ENCODE measurements around the gene SLC31A1.

Gene SLC31A1

DNA sequence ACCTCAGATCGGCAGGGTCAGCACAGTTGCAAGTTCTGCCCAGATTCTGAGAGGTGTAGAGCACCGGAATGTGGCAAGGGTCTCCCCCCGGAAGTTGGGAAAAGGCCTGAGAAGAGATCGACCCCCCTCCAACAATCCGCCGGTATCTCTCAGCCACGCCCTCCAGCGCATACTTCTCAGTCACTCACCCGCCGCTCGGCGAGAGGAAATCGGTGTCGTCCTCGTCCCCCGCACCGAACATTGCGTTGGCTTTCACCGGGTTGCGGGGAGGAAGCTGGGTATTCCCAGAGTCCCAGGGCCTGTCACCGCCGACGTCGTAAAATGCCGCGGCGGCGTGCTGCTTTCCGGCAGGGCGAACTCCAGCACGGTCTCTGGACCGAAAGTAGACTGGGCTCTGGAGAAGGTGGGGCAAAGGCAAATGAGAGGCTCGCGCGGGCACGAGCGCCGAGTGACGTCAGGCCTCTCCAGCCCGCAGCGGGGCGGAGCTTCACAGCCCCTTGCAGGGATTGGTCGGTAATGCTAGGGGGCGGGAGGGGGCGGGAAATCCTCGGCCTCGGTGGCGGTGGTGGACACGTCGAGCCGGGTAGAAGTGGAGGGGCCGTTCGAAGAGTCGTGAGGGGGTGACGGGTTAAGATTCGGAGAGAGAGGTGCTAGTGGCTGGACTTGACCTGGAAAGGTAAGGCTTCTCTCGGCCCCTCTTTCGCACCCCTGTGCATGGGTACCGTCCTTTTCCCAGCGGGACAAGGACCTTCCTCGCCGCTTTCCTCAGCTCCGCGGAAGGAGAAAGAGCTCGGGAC, at the start of gene SLC31A1, which contains the start of gene FKBP15:
TSS of gene SLC31A1 (plus strand) at position 542 of the 797 bp plus-strand sequence. CDS start 34,605 bp downstream, outside the sequence.
TSS of gene FKBP15 (minus strand) at position 275 of the 797 bp plus-strand sequence. CDS start at position 241, 34 bp downstream.
- peak; percentile 99 for DNase-seq

DNA sequence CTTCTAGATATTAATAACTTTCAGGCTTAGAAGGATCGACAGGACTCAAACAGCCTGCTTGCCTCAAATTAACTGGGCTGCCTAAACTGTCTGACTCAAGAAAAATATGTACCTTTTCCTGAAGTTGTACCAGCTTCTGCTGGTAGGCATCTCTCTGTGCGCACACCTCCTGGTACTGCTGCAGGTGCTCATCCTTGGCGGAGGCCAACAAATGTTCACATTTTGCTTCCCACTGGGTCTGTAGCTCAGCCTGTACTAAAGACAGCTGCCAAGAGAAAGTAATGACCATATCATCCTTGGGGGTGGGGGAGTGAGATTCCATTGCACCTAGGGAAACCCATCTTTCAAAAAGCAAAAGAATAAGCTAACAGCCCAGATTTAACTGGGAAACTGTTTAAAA, 48.0 kb upstream of the SLC31A1 start:
- DNase-seq, result no peak

DNA sequence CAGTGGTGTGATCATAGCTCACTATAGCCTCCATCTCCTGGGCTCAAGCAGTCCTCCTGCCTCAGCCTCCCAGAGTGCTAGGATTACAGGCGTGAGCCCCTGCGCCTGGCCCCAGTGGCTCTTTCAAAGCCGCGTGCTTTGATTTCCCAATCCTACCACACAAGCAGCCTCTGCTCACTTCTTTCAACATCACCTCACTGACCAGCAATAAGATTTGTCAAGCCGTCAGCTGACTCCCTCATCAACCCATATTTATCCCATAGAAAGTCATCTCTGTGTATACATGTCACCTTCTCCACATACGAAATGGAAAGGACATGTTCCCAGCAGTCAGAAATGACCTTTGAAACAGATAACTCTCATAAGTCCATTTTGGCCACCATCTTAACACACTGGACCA, 44.5 kb upstream of the SLC31A1 start:
- DNase-seq, result no peak

DNA sequence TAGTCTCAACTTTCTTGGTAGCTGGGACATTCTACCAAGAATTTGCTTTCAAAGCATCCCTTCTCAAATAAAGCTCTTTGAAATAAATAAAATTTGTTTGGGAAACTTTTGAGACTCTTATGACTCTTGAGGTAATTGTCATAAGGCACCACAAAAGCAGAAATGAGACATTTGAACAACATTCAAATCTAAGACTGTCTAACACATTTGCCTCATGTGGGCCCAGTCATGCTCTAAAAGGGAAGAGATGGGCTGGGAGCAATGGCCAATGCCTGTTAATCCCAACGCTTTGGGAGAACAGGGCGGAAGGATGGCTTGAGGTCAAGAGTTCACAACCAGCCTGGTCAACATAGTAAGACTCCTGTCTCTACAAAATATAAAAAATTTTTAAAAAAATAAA, 44.1 kb upstream of the SLC31A1 start:
- no peak for DNase-seq

DNA sequence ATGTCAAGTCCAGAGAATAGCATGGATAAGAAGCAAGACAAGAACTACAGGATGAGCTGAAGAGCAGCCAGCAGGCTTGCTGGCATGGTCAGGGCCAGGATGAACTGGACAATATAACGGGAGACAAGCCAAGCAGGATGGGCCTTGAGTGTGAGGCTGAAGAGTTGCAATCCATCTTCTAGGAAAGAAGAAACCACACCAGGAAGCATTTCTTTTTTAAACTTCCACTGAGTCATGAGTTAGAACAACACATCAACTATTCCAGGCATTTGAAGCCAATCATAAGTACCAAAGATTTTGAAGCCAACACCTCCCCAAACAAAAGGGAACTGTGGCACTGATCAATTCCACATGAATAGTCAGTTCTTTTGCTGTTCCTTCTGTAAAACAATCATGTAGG, 43.3 kb upstream of the SLC31A1 start:
- DNase-seq, result peak; percentile 33

DNA sequence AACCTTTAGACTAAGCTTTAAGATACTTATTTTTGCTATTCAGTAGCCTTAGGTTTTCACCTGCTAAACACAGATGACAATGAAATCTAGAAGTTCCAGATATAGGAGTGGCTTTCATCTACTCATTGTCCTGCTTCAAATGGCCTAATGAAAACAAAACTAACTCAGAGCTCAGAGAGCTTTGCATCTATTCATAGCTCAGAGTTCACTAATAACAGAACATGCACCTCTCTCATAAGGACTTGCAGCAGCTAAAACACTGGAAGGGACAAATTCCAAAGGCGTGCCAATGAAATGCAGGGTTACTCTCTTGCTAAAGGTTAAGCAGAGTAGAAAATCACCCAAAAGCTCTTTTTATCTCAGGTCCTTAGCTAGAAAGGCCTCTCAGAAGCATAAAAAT, 41.5 kb upstream of the SLC31A1 start:
- no peak for DNase-seq

DNA sequence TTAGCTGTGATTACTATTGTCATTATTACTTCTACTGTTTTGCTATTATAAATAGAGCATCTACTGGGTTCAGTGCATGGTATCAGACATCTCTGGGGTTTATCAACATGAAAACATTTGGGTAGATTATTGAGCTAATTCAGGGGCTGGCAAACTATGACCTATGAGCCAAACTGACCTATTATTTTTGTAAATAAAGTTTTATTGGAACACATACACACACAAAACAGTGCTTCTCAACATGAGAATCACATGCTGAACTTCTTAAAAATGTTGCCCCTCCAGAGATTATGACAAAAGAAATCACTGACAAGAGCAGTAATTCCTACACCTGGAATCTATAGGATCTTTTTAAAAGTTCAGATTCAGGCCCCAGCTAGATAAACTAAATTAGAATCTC, 40.2 kb upstream of the SLC31A1 start:
- no peak for DNase-seq

DNA sequence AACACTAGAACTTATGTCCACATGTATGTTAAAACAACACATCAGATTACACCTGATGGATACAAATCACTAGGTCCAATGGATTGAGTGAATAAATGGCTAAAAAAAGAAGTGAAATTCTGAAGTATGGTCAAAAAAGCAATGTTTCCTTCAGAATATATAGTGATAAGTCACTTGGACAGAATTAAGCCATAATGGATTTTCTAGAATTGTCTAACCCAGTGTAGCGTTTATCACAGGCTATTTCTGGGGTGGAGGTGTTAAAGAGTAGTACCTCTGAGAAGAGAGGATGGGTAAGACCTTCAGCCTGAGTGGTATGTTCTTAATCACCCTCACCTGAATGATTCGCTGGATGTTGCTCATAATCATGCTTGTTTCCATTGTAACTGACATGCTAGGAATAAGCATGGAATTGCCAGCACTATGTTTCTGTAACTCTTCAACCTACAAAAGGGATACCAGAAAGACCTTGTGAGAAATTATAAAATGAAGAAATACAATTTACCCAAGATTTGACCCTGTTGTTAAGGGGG, 37.3 kb upstream of the SLC31A1 start:
- no peak for DNase-seq

DNA sequence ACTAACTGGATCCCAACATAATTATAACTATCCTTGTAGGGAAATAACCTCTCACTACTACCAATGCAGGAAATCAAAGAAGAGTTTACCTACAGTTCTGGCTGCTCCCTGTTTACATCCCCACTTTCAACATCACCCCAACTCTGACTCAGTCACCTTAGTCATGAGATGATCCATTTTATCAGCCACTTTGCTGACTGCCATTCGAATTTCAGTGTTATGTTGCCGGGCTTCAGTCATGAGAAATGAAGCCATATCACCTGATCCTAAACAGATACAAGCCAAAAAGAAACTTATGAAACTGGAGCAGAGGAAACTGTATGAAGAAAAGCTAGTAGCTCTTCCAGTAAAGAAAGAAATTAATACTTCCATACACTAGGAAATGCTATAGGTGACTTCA, 36.8 kb upstream of the SLC31A1 start:
- DNase-seq, result no peak

DNA sequence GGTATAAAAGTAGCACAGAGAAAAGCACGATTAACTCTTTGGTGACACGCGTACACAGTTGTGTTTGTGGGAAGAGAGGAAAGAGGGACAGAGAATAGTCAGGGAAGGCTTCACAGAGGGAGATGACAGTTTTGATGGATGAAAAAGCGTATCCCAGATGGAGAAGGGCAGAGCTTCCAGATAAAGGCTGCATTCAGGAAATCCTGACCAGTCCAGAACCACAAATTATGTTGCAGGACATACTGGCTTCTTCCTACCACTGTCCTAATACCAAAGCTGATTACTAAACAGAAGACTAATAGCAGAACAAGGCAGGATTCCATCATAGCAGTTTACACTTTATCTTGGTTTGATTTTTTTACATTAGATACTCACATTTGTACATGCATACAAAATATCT, 36.1 kb upstream of the SLC31A1 start:
- DNase-seq, result no peak

DNA sequence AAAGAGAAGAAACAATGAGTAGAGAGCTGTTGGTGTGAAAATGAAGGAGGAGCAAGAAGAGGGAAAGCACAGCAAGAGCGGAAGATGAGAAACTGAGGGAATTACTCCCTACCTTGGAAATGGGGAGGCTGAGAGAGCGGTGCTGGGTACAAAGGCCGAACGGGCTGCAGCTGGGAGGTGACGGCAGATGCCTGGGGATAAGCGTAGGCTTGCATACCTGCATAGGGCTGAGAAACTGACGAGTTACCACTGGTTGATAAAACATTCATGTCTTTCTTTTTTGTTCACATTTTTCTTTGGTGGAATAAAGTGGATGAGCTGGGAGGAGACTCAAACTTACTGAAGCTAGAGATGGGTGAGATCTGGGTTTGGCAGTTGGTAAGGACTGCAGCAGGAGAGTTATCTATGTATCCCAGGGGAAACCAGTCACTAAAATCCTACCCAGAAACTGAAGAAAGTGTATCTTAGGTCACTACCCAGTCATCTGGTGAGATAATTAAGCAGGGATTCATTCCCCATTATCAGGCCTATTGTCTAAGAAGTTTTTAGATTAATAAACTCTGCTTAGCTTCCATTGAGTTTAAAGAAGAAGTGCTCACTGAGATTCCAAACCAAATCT, 35.1 kb upstream of the SLC31A1 start:
- DNase-seq, result no peak

DNA sequence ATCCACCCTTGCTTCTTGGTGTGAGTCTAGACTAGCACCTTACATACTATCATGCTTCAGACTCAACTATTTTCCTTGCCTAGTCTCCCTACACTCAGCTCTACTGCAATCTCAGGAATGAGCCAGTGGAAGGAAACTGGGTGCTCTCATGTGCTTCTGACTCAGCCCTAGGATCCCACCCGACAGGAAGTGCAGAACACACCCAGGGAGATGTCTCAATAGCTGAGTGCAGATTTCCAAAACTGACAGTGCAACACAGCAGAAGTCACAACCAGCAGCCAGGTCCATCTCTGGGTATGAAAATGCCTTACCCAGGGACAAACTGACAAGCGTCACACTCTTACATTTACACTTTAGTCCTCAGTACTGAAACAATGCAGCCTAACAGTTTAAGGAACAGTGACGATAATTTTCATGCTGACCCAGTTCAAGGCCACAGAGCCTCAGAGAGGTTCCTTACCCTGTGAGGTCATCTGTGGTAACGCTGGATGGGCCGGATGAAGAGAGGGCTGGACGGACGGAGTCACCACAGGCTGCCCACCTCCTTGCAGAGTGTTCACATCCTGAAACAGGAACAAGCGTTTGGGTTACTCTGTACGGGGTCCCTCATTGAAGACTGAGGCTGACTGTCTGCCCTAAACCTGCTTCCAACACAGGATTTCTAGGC, 33.3 kb upstream of the SLC31A1 start:
- DNase-seq, result peak; percentile 85

DNA sequence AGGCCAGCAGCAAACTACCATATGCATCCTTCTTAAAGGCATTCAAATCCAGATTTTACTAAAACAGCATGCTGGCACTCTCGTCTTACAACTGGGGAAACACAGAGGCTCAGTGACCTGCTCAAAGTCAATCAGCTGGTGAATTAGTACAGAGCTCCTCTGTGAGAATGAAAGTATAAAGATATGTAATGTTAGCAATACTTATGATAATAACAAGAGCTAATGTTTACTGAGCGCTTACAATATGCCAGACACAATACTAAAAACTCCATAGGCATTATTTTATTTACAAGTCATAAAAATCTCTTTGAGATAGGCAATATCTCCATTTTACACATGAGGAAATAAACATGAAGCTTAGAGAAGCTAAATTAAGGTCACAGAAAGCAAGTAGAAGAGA, 28.9 kb upstream of the SLC31A1 start:
- no peak for DNase-seq

DNA sequence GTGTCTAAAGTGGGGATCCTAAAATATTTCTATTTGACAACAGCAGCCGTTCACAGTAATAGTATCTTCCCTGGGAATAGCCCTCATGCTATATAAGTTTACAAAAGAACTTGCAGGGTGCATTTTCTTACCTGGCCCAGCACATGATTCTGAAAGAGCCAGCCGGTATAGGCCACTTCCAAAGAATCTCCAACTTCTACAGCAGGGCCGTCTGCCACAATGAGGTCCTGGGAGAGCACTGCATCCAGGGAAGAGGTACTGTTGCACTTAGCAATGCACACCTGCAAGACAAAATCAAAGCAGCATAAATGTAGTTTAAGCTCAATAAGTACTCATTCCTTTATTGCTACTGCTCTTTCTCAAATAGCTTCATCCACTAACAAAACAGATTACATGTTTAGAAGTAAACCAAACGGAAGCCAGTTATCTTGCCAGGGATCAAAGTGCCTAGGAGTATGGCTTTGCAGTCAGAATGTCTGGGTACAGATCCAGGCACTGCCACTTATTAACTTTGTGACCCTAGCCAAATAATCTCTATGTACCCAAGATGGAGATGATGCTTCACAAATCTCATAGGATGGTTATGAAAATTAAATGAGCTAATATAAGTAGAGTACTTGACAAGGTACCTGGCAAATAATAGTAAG, 21.5 kb upstream of the SLC31A1 start:
- no peak for DNase-seq

DNA sequence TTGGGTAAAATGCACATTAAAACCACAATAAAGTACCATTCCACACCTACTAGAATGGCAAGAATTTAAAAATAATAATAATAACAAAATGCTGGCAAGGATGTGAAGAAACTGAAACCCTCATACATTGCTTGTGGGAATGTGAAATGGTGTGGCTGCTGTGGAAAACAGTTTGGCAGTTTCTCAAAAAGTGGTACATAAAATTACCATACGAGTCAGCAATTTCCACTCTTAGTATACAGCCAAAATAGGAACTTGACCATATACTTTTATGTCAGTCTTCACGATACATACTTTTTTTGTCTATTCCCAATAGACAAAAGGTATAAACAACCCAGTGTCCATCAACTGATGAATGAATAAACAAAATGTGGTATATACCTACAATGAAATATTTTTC, 15.9 kb upstream of the SLC31A1 start:
- no peak for DNase-seq

DNA sequence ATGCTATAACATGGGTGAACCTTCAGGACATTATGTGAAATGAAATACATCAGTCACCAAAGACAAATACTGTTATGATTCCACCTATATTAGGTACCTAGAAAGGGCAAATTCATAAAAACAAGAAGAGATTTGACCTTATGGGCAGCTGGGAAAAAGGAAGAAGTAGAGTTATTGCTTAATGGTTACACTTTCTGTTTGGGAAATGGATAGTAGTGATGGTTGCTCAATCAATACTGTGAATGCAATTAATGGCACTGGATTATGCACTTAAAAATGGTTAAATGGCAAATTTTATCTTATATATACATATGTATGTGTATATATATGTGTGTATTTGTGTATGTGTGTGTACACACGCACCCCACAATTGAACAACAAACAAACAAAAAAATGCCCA, 15.5 kb upstream of the SLC31A1 start:
- no peak for DNase-seq

DNA sequence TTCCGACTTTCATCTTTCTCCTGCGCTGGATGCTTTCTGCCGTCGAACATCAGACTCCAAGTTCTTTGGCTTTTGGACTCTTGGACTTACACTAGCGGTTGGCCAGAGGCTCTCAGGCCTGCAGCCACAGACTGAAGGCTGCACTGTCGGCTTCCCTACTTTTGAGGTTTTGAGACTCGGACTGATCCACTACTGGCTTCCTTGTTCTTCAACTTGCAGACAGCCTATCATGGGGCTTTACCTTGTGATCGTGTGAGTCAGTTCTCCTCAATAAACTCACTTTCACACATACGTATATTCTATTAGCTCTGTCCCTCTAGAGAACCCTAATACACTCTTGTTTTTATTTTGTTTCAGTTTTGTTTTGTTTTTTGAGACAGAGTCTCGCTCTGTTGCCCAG, 10.5 kb upstream of the SLC31A1 start:
- no peak for DNase-seq

DNA sequence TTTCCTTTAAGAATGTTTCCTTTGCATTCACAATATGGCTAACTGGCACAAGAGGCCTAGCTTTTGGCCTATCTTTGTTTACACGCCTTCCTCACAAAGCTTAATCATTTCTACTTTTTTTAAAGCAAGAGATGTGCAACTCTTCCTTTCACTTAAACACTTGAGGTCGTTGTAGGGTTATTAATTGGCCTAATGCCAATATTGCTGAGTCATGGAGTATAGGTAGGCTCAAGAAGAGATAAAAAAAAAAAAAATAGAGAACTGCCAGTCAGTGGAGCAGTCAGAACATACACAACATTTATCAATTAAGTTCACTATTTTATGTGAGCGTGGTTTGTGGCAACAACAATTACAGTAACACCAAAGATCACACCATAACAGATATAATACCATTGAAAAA, 6.2 kb upstream of the SLC31A1 start:
- peak; percentile 26 for DNase-seq

DNA sequence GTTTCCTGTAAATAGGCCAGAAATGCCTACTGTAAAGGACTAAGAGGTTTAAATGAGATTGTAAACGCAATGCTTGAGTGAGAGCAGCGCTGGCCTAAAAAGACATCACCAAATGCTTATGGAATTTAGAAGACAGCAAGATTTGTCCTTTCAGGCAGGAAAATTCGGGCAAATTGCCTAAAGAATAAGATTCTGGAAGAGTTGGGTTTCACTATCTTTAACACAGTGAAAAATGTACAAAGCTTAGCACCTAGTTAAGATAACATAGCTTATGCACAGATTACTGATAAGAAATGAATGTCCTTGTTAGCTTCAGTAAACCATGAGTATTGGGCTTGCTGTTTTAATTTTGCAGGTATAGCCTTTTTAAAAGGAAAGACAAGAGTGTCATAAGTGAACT, 4.9 kb upstream of the SLC31A1 start:
- no peak for DNase-seq

DNA sequence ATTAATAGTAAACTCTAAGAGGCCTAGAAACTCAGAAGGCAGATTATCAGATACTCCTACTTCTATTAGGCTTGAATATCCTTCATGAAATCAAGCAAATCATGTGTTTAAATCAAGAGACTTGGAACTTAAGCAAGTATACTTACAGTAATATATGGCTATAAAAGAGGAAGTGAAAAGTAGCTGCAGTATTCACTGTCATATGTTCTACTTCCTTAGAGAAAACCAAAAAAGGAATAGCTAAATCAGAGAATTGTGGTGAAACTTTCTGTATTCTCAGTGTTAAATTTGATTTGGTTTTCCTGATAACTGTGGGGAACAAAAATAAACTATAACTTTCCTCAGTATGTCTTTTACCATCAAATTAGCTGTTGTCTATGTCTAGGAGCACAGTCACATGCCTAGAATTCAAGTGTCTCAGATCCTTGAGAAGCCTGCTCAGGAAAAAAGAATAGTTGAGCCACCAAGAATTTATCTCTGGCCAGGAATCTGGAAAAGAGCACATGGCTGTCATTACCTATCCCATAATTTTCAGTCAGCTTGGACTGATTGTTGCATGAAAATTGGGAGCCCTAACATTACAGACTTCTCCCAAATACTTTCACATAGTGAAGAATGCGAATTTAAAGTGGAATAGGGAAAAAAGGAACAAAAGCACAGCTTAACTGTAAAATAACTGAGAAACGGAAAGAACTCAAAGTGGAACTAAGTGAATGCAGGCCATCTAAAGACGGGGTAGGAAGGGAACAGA, 2.0 kb upstream of the SLC31A1 start:
- no peak for DNase-seq

DNA sequence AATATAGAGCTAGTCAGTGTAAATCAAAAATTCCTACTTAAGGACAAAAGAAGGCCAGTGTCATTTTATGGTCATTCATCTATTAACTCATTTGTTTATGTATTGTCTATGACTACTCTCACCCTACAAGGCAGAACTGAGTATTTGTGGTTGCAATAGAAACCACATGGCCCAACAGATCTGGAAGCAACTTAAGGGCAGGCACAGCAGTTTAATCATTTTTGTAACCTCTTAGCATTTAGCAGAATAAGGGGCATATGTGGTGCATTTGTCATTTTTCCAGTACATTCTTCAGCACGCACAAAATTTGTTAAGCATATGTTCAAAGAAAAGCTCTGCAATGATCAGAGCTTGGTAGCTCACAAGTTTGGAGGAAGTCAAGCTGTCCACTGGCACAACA, 1.4 kb upstream of the SLC31A1 start:
- DNase-seq, result peak; percentile 68

DNA sequence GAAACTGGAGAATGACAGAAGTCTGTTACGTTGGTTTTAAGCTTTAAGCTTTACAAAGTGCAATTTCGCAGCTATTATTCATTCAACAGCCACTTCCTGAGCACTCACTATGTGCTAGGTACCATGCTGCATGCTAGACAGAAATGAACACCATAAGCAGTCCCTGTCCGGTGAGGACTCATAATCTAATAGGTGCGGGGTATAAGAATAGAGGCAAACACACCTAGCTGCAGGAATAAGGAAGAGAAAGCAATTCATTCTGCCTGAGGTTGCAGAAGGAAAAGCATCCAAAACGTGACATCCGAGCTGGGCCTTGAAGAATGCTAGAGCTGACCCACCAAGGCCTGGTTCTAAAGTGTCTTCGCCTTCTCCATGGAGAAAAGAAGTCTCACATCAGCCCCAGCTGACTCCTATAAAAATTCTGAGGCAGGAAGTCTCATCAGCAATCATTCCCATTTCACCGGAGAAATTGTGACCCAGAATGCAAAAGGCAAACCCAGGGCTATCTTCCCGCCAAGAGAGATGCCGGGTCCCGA, 809 bp upstream of the SLC31A1 start:
- DNase-seq, result no peak

Data from fibroblast of skin of right biceps (primary cell).